ENCODE results near the gene ASRGL1. TPM values are rescaled to one million over a fixed set of nuclear protein-coding genes. Genes with fewer than 3 reads are reported as not detected.

Gene ASRGL1
- total RNA-seq, 6 experiments from 2014 or later, result 1.8 to 28.5 (median 4.7) TPM

DNA sequence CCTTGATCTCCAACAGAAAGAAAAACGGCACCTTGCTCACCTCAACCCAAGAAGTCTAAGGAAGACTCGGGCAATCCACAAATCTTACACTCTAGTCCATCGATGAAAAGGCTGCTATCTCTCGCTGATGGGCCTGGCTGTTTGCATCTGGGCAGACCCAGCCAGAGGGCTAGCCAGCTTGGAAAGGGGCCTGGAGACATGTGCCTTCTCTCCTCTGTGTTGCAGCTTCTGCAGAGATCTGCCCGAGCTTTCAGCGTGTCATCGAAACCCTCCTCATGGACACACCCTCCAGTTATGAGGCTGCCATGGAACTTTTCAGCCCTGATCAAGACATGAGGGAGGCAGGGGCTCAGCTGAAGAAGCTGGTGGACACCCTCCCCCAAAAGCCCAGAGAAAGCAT lies 84.7 kb downstream of the ASRGL1 start:
- 91% methylated on average over 4 of the region's 7 CpGs for WGBS (ENCODE audit: insufficient coverage, low coverage, low lambda C conversion rate, missing lambda C conversion rate)
- intact Hi-C loops (cut with DNase I), result loop anchor here (5.0 kb wide), 2 partner anchors 120 to 135 kb away; no protein-coding TSS in a partner anchor

DNA sequence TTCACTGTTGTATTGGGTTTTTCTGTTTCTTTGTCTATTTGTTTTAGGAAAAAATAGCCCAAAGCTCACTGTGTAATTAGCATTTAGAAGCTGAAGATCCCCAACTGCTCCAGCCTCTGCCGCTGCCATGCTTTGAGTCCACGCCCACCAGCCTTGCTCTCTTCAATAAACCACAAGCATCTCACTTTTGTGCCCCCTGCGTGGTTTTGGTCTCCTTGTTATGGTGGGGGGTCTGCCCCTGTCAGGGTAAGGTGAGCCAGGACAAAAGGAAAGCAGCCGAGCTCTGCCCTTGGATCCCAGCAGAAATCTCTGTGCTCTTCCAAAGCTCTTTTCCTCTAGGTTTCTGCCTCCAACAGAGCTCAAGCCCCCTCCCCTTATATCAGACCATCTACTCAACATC lies 85.8 kb downstream of the ASRGL1 start:
- Histone ChIP-seq H3K4me1 (peaks cover 0 to 25% (median 10%) of the 10 kb centered on the region in 4 donors), H3K4me3 (no peak overlapping the region), H3K27me3 (no peaks in the 10 kb centered on the region), H3K9me3 (no peaks in the 10 kb centered on the region), H3K27ac (no peak overlapping the region), H3K36me3 (no peaks in the 10 kb centered on the region)
- TF ChIP-seq POLR2A (IDR thresholded peaks at IDR 0.05), result no peak
- TF ChIP-seq, protein P1, sequence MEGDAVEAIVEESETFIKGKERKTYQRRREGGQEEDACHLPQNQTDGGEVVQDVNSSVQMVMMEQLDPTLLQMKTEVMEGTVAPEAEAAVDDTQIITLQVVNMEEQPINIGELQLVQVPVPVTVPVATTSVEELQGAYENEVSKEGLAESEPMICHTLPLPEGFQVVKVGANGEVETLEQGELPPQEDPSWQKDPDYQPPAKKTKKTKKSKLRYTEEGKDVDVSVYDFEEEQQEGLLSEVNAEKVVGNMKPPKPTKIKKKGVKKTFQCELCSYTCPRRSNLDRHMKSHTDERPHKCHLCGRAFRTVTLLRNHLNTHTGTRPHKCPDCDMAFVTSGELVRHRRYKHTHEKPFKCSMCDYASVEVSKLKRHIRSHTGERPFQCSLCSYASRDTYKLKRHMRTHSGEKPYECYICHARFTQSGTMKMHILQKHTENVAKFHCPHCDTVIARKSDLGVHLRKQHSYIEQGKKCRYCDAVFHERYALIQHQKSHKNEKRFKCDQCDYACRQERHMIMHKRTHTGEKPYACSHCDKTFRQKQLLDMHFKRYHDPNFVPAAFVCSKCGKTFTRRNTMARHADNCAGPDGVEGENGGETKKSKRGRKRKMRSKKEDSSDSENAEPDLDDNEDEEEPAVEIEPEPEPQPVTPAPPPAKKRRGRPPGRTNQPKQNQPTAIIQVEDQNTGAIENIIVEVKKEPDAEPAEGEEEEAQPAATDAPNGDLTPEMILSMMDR (IDR thresholded peaks at IDR 0.05), result no peak
- no peak for DNase-seq
- no peak for ATAC-seq
- intact Hi-C loops (cut with DNase I), result loop anchor here (5.0 kb wide), 2 partner anchors 119 to 134 kb away; no protein-coding TSS in a partner anchor
- 93% methylated on average over 3 of the region's 4 CpGs for WGBS (ENCODE audit: insufficient coverage, low coverage, low lambda C conversion rate, missing lambda C conversion rate)

More for the DNA sequence above, 84.7 kb downstream of the ASRGL1 start:
- no peak for DNase-seq
- Histone ChIP-seq H3K9me3 (no peaks in the 10 kb centered on the region), H3K27me3 (no peaks in the 10 kb centered on the region), H3K4me1 (peaks cover 0 to 21% (median 8%) of the 10 kb centered on the region in 4 donors), H3K36me3 (no peaks in the 10 kb centered on the region), H3K4me3 (no peak overlapping the region), H3K27ac (no peak overlapping the region)
- TF ChIP-seq, protein P1 (IDR thresholded peaks at IDR 0.05), result no peak
- TF ChIP-seq POLR2A (IDR thresholded peaks at IDR 0.05), result no peak
- no peak for ATAC-seq

DNA sequence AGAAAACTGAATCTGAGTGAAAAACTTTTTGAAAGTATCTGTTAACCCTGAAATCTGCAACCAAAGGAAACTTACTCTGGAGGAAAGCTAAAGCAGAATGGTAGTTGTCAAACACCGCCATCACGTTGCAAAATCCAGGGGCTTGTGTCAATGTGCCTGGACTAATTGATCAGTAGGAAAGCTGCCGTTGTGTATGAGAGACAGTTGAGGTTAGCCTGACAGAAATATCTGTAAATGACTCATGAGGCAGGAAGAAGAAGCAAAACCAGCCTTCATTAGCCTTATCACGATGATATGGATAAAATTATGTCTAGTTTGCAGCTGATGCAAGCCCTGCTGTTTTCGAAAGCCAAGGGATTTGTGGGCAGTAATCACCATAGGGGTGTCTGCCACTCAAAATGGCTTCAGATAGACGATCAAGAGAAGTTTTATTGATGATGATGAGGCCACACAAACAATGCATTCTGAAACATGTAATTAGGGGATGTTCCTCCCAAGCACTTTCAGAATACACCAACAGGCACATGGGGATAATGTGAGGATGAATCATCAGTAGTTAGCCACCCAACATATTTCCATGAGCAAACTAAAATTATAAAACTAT lies 90.5 kb downstream of the ASRGL1 start:
- intact Hi-C loops (cut with DNase I), result no loop called here
- peak in 1 of 4 donors; percentile 2 for ATAC-seq

DNA sequence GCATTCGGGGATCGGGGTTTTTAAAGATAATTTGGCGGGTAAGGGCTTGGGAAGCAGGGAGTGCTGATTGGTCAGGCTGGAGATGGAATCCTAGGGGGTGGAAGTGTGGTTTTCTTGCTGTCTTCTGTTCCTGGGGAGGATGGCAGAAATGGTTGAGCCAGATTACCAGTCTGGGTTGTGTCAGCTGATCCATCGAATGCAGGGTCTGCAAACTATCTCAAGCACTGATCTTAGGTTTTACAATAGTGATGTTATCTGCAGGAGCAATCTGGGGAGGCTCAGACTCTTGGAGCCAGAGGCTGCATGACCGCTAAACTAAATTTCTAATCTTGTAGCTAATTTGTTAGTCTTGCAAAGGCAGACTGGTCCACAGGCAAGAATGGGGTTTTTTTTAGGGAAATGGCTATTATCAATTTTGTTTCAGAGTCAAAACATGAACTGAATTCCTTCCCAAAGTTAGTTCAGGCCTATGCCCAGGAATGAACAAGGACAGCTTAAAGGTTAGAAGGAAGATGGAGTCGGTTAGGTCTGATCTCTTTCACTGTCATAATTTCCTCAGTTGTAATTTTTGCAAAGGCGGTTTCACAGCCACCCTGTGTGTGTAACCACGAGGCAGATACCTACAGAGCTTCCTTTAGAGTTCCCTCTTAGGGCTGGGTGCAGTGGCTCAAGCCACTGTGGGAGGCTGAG lies 91.8 kb downstream of the ASRGL1 start:
- no peak for TF ChIP-seq POLR2A (IDR thresholded peaks at IDR 0.05)
- TF ChIP-seq, protein P1 (IDR thresholded peaks at IDR 0.05), result no peak
- Histone ChIP-seq H3K4me3 (no peak overlapping the region), H3K4me1 (peaks cover 0 to 47% (median 24%) of the 10 kb centered on the region in 4 donors), H3K36me3 (no peaks in the 10 kb centered on the region), H3K9me3 (no peaks in the 10 kb centered on the region), H3K27ac (no peak overlapping the region), H3K27me3 (no peaks in the 10 kb centered on the region)
- intact Hi-C loops (cut with DNase I), result no loop called here
- ATAC-seq, result no peak
- WGBS (ENCODE audit: insufficient coverage, low coverage, low lambda C conversion rate, missing lambda C conversion rate), result 69% methylated on average over 7 of the region's 8 CpGs
- no peak for DNase-seq

More for the DNA sequence above, 90.5 kb downstream of the ASRGL1 start:
- 16% methylated on average over 6 of the region's 6 CpGs for WGBS (ENCODE audit: insufficient coverage, low coverage, low lambda C conversion rate, missing lambda C conversion rate)
- Histone ChIP-seq H3K36me3 (no peaks in the 10 kb centered on the region), H3K4me1 (peaks cover 0 to 36% (median 20%) of the 10 kb centered on the region in 4 donors), H3K27me3 (no peaks in the 10 kb centered on the region), H3K4me3 (no peak overlapping the region), H3K9me3 (no peaks in the 10 kb centered on the region), H3K27ac (peak overlapping the region in 2 of 3 donors; percentile 16 to 24)
- DNase-seq, result no peak
- TF ChIP-seq POLR2A (IDR thresholded peaks at IDR 0.05), result no peak
- TF ChIP-seq, protein P1 (IDR thresholded peaks at IDR 0.05), result no peak
